MV-4-11 (cell line): Measurements from ENCODE around the gene FIP1L1.
A peak's percentile ranks its signal among the peaks of the same experiment; 100 is the strongest.
"Not testable (repeated sequence)": the region's sequence is repeated elsewhere in the genome, so short reads cannot be mapped to it uniquely, and the experiment has no call there.

Experiments used
- DNase-seq: peaks from one replicate; lab custom pipeline; 2025; lab: John Stamatoyannopoulos, UW

The FIP1L1 gene, protein sequence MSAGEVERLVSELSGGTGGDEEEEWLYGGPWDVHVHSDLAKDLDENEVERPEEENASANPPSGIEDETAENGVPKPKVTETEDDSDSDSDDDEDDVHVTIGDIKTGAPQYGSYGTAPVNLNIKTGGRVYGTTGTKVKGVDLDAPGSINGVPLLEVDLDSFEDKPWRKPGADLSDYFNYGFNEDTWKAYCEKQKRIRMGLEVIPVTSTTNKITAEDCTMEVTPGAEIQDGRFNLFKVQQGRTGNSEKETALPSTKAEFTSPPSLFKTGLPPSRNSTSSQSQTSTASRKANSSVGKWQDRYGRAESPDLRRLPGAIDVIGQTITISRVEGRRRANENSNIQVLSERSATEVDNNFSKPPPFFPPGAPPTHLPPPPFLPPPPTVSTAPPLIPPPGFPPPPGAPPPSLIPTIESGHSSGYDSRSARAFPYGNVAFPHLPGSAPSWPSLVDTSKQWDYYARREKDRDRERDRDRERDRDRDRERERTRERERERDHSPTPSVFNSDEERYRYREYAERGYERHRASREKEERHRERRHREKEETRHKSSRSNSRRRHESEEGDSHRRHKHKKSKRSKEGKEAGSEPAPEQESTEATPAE

DNA sequence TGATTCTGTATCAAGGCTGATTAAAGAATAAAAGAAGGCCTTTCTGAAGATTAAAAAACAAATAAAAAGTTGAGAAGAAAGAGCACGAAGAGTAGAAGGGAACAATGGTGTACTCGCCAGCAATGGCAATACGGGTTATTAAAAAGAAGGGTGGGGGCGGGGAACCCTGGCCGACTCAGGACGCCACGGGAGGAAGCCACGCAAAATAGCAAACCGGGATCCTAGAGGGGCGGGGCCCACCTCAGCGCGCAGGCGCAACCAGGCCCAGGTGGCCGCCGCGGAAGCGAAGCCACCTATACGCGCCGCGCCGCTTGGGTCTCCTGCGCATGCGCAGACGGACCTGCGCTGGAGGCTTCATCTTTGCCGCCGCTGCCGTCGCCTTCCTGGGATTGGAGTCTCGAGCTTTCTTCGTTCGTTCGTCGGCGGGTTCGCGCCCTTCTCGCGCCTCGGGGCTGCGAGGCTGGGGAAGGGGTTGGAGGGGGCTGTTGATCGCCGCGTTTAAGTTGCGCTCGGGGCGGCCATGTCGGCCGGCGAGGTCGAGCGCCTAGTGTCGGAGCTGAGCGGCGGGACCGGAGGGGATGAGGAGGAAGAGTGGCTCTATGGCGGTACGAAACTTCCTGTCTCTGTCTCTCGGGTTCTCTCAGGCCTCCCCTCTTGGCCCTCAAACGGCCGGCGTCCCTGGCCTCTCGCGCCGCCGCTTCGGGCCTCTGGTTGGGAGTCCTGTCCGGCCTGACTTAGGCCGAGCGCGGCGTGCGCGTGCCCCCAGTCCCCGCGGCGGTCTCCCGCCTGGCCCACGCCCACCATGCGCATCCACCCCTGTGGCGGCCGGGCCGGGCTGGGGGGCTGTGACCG, at the start of gene FIP1L1:
FIP1L1 (plus strand) TSS at position 323 of the 852 bp plus-strand sequence; CDS start at position 521, 198 bp downstream.
- DNase-seq, result peak; percentile 87

DNA sequence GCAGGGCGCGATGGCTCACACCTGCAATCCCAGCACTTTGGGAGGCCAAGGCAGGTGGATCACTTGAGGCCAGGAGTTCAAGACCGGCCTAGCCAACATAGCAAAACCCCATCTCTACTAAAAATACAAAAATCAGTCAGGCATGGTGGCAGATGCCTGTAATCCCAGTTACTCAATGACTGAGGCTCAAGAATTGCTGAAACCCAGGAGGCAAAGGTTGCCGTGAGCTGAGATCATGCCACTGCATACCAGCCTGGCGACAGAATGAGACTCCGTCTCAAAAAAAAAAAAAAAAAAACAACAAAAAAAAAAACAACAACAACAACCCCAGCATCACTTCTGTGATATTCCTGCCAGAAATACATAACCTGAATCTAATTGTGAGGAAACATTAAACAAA, 42.5 kb upstream of the FIP1L1 start:
- not testable (repeated sequence) for DNase-seq

DNA sequence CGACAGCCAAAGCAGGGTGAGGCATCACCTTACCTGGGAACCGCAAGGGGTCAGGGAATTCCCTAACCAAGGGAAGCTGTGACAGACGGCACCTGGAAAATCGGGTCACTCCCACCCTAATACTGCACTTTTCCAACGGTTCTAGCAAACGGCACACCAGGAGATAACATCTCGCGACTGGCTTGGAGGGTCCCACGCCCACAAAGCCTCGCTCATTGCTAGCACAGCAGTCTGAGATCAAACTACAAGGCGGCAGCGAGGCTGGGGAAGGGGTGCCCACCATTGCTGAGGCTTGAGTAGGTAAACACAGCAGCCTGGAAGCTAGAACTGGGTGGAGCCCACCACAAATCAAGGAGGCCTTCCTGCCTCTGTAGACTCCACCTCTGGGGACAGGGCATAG, 37.3 kb upstream of the FIP1L1 start:
- not testable (repeated sequence) for DNase-seq

DNA sequence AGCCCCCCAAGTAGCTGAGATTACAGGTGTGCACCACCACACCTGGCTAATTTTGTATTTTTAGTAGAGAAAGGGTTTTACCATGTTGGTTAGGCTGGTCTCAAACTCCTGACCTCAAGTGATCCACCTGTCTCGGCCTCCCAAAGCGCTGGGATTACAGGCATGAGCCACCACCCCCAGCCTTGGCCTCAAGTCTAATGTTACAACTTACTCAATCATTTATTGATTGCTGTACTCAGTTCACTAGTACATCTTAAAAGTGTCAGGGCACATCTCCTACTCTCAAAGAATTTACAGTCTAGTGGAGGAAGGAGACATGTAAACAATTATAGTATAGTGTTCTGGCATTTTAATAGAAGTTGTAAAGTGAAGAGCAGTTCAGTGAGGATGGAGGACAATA, 31.0 kb upstream of the FIP1L1 start:
- DNase-seq, result not testable (repeated sequence)

DNA sequence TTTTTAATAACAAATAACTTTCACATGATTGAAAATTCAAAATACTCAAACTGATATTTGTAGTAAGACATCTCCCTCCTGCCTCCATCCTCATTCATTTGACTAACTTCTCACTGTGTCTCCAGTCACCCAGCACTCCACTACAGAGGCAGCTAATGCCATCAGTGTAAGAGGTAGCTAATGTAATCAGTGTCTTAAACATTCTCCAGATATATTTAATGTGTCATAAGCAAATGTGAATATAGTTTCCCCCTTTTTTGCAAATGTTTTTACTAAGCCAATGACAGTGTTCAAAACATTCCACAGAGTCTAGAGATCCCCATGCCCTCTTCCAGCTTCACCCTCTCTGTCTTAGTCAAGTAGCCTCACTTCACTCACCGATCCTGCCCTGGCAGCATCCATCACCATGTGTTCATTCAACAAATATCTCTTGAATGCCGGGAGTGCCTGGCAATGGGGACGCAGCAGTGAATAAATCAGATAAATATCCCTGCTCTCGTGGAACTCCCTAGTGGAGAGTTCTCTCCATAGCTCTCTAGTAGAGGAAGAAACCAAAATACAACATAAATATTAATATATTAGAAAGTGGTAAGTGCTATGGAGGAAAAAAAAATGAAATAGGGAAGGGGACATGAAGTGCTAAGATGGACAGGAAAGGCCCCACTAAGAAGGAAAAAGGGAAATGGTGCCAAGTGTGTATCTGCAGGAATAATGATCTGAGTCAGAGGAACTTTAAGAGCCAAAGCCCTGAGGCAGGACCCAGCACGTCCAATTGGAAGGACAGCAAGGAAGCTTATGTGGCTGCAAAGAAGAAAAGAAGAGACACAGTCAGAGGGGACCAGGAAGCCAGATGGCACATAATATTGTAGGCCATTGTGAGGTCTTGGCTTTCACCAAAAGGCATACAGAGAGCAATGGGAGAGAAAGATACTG, 30.3 kb upstream of the FIP1L1 start:
- no peak for DNase-seq

DNA sequence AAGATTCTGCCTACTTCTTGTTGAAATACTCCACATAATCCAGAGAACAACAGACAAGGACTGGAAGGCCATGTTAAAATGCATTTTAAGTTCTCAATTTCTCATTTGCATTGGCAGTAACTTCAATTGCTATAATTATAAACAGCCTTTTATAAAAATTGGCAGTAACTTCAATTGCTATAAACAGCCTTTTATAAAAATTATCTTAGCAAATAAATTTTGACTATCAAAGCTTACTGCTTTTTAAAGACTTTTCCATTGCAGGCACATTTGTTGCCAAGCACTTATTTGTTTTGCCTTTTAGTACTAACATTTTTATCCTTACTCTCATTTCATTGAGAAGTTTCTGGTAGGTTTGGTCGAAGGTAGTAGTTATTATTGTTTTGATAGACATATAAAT, 29.4 kb upstream of the FIP1L1 start:
- DNase-seq, result no peak

DNA sequence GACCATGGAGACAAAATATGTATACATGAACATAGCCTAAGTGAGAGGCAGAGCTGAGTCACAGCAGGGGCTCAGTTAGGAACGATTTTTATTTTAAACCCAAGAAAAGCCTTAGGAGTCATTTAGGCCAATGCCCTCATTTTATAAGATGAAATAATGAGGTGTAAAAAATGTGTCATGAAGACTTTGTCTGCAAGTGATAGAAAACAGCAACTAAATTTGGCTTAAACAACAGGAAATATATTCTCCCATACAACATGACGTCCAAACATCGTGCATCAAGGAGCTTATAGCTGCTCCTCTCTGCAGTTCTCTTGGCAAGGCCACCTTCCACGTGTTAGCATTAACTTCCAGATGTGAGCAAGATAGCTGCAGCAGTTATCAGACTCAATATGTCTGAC, 28.4 kb upstream of the FIP1L1 start:
- DNase-seq, result no peak

DNA sequence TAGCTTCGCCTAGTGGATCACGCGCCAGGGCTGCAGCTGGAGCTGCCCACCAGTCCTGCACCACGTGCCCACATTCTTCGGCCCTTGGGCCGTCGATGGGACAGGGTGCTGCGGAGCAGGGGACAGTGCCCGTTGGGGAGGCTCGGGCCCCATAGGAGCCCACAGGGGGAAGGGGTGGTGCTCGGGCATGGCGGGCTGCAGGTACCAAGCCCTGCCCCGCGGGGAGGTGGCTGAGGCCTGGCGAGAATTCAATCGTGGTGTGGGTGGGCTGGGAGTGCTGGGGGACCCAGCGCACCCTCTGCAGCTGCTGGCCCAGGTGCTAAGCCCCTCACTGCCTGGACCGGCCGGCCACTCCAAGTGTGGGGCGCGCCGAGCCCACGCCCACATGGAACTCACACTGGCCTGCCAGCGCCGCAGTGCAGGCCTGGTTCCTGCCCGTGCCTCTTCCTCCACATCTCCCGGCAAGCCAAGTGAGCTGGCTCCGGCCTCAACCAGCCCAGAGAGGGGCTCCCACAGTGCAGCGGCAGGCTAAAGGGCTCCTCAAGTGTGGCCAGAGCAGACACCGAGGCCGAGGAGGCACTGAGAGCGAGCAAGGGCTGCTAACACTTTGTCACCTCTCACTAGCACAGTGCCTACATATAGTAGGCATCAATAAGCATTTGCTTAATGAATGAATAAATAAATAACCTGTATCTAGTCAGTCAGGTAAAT, 23.3 kb upstream of the FIP1L1 start:
- no peak for DNase-seq

DNA sequence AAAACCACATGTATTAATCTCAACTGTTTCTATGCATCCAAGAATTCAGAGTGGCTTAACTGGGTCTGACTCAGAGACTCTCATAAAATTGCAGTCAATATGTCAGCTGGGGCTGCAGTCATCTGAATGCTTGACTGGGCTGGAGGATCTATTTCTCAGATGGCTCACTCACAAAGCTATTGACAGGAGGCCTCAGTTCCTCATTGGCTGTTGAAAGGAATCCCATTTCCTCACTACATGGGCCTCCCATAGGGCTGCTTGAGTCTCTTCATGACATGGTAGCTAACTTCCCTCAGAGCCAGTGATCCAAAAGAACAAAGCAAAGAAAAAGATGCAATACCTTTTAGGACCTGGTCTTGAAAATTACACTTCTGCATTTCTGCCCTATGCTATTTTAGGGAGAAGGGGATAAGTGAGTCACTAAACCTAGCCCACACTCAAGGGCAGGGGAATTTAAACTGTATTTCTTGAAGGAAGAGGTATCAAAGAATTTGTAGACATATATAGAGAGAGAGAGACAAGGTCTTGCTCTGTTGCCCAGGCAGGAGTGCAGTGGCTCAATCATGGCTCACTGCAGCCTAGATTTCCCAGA, 21.4 kb upstream of the FIP1L1 start:
- peak; percentile 79 for DNase-seq

DNA sequence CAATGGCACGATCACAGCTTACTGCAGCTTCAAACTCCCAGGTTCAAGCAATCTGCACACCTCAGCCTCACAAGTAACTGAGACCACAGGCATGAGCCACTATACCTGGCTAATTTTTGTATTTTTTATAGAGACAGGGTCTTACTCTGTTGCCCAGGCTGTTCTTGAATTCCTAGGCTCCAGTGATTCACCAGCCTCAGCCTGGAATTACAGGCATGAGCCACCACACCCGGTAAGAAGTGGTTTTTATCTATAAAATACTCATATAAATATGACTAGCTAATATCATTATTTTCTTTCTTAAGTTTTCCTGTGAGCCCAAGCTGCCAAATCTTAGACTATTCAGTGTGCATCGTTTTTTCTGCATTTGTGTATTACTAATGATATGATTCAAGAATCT, 16.0 kb upstream of the FIP1L1 start:
- no peak for DNase-seq

DNA sequence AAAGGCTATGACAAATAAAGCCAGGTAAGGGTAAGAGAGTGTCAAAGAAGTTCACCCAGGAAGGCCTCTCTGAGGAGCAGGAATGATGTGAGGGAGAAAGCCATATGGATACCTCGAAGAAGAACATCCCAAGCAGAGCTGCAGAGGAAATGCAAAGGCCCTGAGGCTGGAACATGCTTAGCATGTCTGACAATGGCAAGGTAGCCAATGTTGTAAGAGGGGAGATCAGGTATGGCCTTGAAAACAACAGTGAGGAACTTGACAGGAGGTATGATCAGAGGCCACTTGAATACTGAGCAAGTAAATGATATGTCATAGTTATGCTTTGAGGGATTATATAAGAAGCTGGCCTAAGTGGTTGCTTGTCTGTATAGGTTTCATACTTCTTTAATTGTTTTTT, 15.3 kb upstream of the FIP1L1 start:
- DNase-seq, result no peak

DNA sequence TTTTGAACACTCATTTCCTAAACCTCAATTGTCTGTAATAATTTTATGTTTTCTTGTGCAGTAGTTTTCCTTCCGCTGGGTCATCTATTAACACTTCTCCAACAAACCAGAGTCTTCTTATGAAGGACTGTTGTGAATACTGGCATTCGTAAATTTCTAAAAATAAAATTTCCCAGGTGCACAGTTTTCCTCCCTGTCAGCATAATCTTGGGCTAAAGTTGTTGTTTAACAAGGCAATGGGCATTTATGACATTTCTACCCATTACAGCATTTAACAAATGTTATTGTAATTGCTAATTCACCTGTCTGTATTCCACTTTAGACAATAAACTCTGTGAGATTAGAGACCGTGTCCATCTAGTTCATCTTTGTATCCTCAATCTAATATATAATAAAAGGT, 12.8 kb upstream of the FIP1L1 start:
- DNase-seq, result no peak

DNA sequence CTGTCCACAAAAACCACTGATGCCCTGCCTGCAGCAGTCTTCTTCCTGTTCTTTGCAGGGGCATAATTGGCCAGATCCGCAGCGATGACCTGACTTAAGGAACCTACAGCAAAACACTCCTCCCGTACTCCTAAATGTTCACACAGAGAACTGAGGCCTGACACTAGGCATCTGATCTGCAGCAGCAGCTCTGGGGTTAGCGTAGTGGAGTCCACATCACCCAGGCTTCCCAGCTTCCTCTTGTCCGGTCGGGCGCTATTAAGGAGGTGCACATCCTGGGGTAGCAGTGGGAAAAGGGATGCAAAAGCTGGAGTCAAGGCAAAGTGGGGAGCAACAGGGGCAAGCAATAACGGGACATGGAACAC, 12.3 kb upstream of the FIP1L1 start:
- peak; percentile 19 for DNase-seq

DNA sequence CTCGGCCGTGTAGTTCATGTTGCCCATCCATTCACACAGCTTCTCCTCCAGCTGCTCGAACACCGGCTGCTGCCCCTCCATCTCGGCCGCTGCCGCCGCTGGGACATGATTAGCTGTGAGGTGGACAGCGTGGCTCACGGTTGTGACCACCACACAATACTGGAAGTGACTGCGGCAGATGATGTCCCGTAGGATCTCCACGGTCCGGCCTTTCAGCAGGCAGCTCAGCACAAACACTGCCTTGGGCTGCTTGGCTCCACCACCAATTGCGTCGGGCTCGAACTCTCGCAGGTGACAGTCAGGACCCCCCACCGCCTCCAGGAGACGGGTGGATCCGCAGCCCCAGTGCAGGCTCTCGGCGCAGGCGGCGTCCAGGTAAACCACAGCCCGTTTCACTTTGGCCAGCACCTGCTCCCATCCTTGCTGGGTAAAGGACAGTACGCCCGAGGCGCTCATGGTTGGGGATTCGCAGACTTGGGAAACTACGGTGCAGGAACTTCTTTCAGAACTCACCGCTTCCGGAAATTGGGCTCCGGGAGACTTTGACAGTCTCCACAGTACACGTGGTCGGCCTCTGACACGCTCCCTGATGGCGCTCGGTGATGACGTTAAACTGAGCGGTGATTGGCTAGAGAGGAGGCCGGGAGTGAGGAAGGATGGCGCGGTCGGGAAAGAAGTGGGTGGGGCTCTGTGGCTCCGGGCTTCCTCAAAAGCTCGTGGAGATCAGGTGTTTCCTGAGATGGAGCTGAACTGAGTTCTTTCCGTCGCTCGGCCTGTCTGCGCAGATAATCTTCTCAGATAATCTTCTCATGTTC, 11.7 kb upstream of the FIP1L1 start, which contains the start of gene SCFD2:
SCFD2 (minus strand) TSS at position 576 of the 815 bp plus-strand sequence.
- peak; percentile 98 for DNase-seq

DNA sequence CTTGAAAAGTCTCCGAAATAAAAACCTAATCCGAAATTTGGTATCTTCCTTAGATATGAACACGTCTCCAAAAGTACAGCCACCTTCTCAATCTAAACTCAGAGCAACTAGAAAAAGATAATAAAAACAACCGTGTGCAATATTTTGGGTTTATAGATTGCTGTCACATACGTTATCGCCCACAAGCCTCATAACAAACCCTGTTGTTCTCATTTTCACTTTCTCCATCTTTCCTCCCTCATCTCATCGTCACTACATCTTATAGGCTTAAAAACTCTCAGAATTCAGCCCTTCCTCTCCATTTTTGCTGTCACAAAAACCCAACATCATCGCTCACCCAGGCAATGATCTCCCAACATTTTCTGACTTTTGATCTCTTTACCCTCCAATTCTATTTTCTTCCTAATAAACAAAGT, 11.1 kb upstream of the FIP1L1 start:
- no peak for DNase-seq

DNA sequence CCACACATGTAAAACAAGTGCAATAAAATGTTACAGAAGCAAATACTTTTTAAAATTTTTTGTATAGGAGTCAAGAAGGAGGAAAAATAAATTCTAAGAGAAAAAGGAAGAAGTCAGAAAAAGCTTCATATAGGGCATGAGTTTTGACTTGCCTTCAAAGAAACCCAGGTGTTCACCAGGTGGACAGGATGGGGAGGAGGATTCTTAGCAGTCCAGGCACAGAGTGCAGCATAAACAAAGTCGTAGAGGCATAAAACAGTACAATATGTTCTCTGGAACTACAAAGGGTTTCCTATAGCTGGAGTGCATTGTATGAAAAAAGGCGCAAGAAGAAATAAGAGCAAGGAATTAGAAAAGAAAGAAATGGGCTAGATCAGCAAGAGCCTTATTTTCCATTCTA, 9.7 kb upstream of the FIP1L1 start:
- DNase-seq, result no peak

DNA sequence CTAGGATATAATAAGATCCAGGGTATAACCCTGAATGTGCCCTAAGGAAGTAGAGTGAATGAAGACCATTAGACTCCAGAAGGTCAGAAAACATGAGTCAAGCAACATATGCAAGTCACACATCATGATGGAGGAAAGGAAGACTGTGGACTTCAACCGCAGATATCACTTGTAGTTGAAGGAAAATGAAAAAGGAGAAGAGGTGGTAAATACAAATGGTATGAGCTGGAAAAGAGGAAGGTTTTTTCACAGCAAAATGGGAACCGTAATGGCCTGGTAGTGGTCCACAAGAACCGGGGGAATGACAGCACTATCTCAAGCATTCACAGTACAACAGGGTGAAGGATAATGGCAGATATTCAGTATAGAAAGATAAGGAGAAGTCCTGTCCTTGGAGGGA, 6.4 kb upstream of the FIP1L1 start:
- peak; percentile 88 for DNase-seq

DNA sequence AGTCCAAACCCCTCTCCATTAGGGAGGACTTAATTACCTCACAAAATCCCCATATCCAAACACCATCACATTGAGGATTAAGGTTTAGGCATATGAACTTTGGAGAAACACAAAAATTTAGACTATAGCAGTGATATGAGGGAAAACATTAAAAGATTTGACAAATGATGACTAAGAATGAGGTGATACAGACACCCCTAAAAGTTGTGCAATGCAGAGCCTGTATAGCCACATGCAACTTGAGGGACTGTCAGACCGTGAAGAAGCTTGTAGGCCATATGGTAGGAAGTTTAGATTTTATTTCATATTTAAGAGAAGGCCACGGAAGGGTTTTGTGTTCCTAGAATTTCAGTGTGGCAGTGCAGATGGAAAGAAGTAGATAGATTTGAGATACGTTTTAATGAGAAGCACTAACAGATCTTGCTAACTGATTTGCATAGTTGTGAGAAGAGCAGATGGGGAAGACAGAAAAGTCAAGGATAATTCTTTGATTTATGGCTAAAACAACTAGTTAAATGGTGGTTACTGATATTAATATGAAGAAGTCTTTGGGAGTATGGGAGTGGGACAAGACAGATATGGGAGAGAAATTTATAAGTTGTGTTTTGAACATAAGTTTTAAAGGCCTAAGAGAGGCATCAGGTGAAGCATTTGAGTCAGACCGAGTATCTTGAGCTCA, 5.5 kb upstream of the FIP1L1 start:
- peak; percentile 22 for DNase-seq

DNA sequence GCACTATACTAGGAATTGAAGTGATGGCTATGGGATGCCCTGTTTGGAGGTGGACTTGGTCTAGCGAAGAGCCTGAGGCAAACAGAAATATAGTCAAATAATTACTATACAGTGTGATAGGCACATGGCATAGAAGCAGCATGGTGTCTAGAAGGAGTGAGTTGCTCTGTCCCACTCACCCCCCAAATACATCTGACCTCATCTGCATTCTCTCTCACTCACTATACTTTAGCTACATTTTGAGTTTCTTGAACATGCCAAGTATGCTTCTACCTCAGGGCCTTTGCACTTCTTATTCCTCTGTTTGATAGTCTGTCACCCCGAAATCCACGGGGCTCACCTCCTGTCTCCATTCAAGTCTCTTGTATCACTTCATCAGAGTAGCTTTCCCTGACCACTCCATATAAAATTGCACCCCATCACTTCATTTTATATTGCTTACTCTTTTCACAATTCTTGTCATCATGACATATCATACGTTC, 2.6 kb upstream of the FIP1L1 start:
- no peak for DNase-seq
